Measurements from ENCODE around the gene COLGALT1.
A peak's percentile ranks its signal among the peaks of the same experiment; 100 is the strongest.
"Not testable (repeated sequence)": the region's sequence is repeated elsewhere in the genome, so short reads cannot be mapped to it uniquely, and the experiment has no call there.

COLGALT1 gene

DNA sequence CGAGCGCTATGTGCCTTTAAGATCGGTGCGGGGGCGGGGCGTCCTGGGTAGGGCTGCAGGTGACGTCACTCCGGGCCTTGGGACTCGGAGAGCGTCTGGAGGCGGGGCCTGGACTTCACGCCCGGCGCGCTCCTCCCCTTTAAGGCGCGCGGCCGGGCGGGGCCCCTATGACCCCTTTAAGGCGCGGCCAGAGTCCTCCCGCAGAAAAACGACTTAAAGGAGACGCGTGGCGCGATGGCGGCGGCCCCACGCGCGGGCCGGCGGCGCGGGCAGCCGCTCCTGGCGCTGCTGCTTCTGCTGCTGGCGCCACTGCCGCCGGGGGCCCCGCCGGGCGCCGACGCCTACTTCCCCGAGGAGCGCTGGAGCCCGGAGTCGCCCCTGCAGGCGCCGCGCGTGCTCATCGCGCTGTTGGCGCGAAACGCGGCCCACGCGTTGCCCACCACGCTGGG is at the start of gene COLGALT1:
Gene COLGALT1 (plus strand): TSS at position 170 of the 449 bp plus-strand sequence. CDS start 65 bp downstream, at position 235.
- peak; percentile 97 for DNase-seq

DNA sequence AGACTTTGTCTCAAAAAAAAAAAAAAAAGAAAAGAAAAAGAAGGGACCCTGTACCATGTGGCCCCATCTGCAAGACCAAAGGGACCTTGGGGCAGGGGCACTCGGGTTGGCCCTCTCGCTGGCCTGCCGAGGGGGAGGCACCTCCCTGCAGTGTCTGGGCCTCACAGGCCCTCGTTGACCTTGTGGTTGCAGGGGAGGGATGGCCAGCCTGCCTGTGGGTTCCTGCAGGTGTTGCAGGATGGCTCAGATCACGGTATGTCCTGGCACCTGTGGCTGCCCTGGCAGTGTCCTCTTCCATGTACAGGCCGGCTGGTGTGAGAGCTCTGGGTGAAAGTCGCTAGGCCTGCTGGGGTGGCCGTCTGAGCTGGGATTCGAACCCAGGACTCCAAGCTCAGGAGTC is 48.7 kb upstream of the COLGALT1 start:
- no peak for DNase-seq

DNA sequence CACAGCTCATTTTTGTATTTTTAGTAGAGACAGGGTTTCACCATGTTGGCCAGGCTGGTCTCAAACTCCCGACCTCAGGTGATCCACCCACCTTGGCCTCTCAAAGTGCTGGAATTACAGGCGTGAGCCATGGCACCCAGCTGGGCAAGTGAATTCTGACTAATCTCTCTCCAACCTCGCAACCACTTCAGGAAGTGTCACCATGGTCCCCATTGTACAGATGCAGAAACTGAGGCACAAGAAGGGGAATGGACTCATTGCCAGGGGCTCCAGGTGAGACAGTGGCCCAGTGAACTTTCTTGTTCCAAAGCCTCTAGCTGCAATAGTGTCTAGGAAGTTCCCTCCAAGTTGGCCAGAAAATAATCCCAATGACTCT is 46.9 kb upstream of the COLGALT1 start:
- DNase-seq = not testable (repeated sequence)

DNA sequence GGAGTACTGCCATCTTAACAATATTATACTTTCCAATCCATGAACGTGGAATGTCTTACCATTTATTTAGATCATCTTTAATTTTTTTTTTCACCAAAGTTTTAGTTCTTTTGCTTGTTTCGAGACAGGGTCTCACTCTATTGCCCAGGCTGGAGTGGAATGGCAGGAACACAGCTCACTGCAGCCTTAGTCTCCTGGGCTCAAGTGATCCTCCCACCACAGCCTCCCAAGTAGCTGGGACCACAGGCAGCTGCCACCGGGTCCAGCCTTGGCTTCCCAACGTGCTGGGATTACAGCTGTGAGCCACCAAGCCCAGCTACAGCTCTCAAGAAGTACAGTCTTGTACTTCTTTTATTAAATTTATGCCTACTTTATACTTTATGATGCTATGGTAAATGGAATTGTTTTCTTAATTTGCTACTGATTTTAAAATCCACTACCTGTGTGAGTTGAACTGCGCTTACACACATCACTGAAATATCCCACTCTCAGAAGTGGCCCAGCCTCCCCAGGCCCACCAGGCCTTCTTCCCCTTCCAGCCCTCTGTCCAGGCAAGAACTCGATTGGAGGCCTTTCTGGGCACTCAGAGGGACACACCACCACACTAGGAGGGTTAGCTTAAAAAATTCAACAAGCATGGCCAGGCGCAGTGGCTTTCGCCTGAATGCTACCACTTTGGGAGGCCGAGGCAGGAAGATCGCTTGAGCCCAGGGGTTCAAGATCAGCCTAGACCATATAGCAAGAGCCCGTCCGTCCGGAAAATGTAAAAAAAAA is 45.0 kb upstream of the COLGALT1 start:
- DNase-seq = no peak

DNA sequence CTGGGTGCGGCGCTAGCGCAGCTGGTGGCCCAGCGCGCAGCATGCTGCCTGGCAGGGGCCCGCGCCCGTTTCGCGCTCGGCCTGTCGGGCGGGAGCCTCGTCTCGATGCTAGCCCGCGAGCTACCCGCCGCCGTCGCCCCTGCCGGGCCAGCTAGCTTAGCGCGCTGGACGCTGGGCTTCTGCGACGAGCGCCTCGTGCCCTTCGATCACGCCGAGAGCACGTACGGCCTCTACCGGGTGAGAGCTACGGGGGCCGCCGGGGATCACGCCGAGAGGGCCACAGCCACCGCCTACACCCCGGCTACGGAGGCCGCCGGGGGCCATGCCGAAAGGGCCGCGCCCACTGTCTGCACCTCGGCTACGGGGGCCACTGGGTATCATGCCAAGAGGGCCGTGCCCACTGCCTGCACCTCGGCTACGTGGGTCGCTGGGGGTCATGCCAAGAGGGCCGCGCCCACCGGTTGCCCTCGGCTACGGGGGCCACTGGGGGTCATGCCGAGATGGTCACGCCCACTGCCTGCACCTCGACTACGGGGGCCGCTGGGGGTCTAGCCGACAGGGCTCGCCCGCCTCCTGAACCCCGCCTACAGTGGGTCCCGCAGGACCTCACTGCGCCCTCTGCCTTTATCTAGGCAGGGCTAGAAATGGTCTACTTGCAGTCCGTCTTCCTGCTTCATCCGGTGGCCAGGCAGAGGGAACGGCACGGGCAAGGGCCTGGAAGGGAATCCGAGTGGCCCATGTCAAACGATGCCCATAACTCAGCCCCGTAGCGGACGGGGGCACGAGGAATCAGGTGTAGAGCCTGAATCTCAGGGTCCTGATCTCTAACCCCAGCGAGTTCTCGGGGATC is 43.5 kb upstream of the COLGALT1 start:
- peak; percentile 89 for DNase-seq

DNA sequence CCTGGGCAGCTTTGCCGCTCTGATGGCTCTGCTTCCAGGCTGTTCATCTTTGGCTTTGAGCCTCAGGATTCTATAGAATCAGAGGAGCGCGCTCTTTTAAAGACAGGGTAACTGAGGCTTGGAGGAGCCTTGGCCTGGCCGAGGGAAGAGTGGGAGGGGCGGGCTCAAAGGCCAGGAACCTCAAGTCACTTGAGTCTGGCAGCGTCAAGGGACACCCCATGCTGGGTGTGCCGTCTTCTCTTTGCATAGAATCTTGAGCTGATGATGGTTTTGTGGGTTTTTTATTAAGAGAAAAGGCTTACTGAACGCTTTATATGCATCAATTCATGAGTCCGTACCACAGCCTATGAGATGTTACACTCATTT is 42.9 kb upstream of the COLGALT1 start:
- no peak for DNase-seq

DNA sequence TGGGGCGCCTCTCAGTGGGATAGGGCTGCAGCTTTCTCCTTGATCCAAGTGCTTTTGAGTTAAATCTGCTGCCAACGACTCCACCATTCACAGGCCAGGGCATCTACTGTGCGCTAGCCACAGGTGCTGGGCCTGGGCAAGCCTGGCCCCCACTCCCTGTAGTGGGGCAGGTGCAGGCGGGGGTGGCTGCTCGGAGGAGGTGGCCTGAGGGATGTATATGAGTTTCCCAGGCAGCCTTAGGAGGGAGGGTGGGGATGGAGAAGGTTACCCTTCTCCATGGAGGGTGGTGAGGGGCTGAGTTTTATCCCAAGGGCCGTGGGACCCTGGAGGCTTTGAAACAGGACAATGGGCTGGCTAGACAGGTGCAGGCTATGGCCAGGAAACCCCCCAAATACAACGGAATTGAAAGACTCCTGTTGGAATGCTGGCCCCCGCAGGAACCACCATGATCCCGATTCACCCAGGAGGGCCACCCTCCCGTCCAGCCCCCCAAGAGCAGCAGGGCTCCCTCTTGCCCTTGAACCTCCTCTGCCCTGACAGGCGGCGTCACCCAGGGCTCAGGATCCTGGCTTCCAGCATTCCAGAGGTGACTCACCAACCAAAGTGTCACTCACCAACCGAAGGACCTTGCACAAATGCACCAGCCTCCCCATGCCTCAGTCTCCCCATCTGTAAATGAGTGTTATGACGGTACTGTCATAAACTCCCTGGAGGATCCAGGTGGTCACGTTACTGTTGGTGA is 39.9 kb upstream of the COLGALT1 start:
- no peak for DNase-seq

DNA sequence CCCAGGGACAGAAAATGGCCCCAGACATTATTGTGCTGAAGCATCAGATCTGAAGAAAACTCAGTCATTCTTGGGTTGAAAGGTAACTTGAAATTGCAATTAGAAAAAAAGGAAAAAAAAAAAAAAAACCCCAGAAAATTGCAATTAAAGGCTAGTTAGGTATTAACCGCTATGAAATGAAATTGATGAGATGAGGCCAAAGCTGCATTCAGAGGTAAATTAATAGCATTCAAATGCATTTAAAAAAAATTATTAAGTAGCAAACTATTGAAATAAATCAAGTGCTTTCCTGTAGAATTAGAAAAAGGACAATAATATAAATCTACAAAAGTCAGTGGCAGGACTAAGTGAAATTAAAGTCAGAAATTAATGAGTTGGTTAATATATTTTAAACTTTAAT is 37.6 kb upstream of the COLGALT1 start:
- no peak for DNase-seq

DNA sequence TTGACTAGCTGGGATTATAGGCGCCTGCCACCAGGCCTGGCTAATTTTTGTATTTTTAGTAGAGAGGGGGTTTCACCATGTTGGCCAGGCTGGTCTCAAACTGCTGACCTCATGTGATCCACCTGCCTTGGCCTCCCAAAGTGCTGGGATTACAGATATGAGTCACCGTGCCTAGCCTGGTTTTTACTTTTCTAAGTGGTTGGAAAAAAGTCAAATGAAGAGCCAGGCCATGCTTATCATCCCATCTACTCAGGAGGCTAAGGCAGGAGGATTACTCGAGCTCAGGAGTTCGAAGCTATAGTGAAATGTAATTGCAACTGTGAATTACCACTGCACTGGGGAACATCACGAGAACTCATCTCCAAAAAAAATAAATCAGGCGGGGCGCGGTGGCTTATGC is 36.8 kb upstream of the COLGALT1 start:
- DNase-seq = not testable (repeated sequence)

DNA sequence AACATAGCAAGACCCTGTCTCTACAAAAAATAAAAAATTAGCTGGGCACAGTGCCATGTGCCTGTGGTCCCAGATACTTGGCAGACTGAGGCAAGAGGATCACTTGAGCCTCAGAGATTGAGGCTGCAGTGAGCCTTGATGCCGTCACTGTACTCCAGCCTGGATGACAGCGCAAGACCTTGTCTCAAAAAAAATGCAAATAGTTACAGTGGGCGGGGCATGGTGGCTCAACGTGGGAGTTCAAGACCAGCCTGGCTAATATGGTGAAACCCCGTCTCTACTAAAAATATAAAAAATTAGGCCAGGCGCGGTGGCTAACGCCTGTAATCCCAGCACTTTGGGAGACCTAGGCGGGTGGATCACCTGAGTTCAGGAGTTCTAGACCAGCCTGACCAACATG is 35.5 kb upstream of the COLGALT1 start:
- no peak for DNase-seq

DNA sequence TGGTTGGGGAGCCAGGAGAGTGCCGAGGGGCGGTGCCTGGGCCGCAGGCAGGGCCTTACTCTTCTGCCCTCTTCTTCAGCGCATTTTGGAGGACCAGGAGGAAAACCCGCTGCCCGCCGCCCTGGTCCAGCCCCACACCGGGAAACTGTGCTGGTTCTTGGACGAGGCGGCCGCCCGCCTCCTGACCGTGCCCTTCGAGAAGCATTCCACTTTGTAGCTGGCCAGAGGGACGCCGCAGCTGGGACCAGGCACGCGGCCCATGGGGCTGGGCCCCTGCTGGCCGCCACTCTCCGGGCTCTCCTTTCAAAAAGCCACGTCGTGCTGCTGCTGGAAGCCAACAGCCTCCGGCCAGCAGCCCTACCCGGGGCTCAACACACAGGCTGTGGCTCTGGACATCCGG is 34.6 kb upstream of the COLGALT1 start:
- DNase-seq = no peak

DNA sequence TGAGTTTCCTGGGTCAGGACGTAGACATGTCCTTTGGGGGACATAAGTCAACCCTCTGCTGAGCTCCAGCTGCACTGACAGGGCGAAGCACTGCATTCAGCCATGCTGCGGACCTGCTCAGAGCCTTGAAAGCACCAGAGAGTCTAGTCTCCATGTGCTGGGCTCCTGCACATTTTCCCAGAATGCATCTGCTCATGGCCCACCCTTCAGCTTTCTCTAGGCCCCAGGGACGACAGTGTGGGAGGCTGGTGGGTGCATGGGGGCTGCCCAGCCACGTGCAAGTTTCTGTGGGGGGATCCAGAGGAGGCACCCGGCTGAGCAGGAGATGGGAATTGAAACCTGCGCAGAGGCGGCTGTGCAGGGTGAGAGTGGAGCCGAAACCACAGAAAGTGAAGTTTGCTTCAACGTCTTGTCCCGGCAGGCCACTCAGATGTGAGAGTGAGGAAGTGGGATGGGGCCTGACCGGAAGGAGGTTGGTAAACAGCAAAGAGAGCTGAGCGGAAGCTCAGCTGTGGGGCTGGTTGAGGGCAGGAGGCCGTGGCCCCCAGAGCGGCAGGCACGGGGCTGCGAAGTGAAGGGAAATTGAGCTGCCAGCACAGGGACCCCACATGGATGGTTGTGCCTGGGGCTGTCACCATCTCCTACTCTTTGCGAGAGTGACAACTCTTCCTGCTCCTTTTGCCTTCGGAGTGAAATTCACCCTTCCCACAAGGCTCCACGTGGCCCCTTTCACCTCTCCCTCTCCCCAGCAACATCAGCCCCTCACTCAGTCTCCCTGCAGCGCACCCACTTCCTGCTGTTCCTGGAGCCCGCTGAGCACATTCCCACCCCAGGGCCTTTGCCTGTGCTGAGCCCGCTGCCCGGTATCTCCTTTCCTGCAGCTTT is 32.2 kb upstream of the COLGALT1 start:
- peak; percentile 51 for DNase-seq

DNA sequence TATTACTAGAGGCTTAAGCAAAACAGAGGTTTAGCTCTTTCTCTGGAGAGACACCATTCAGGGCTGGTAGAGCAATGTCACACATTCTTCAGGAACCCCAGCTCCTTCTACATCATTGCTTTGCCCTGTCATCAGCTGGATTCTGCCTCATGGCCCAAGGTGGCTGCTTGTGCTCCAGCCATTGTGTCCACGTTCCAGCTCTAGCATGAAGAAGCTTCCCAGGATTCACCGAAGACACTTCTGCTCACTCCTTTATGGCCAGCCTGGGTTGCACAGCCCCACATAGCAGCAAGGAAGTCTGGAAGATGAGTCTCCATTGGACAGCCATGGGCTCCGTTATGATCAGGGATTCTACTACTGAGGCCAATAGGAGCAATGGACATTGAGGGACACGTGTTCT is 30.8 kb upstream of the COLGALT1 start:
- DNase-seq = no peak

DNA sequence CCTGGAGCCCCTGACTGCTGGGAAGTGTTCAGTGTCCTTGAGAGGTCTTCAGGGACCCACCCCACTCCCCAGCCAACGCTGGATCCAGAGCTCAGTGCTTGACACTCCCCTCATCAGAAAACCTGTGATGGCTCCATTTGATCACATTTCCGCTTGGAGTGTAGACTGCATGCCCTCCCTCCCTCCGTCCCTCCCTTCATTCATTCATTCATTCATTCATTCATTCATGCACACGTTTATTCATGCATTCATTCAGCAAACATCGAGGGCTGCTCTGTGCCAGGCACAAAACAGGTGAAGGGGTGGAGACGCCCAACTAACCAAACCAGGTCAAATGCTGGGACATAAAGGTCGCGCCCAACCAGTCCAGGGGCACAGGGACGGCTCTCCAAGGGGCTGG is 30.3 kb upstream of the COLGALT1 start:
- DNase-seq = no peak

DNA sequence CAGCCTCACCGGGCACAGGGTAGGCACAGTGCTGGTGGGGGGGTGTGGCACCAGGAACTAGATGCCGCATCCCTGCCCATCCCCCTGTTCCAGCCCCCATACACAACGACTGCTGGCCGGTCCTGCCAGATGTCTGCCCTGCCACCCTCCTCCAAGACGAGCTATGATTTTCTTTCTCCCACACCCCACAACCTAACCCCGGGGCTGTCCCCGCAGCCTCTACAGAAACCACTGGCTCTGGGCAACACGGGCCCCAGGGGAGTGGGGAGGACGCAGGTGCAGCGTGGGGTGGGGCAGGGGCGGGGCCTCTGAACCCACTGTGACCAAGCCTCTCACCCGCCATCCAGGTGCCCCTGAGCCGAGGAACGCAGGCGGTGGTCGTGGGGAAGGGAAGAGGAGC is 28.5 kb upstream of the COLGALT1 start:
- no peak for DNase-seq

DNA sequence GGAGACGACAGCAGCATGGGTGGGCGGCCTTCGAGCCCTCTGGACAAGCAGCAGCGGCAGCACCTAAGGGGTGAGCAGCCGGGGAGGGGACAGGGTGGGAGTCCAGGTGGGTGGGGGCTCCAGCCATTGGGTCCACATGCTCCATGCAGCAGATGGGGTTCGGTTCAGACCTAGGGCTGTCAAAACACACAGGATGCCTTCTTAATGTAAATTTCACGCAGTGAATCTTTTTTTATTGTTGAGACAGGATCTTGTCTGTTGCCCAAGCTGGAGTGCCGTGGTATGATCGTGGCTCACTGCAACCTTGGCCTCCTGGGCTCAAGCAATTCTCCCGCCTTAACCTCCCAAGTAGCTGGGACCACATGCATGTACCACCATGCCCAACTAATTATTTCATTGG is 28.1 kb upstream of the COLGALT1 start:
- DNase-seq = no peak

DNA sequence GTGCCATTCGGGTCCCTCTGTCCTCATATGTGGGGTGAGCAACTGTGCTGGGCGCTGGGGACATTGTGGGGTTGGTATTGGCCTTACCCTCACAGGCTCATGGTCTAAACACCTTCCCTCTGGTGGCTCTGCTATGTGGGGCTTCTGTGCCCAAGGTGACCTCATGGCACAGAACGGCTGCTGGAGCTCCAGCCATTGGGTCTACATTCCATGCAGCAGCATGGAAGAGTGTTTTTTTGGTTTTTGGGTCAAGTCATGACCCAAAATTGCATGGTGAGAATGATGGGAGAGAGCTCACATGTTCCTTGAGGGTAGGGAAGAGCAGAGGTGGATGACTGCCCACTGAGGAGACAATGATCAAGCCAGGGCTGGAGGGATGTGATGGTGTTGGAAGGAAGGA is 26.8 kb upstream of the COLGALT1 start:
- no peak for DNase-seq

DNA sequence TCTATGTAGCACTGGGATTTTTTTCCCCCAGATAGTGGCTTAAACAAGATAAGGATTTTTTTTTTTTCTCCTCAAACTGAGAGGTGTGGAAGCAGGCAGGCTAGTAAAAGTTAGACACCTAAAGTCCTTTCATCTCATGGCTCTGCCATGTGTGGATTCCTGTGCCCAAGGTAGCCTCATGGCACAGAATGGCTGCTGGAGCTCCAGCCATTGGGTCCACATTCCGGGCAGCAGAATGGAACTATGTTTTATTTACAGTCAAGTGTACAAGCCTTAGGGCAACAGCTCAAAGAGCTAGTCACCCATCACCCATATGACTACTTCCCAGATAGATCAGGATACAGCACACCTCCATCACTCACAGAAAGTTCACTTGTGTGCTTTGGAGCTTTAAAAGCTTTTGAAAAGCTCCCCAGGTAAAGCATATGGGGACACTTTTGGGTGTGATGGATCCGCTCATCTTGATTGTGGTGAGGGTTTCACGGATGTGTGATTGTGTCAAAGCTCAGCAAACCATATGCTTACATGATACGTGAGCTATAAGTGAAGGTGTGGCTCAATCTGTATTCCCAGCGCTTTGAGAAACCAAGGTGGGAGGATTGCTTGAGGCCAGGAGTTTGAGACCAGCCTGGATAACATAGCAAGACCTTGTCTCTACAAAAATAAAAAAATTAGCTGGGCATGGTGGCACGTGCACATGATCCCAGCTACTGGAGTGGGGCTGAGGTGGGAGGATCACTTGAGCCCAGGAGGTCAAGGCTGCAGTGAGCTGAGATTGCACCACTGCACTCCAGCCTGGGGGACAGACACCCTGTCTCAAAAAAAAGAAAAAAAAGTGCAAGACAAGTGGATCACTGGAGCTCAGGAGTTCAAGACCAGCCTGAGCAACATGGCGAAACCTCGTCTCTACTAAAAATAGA is 25.9 kb upstream of the COLGALT1 start:
- DNase-seq = no peak

DNA sequence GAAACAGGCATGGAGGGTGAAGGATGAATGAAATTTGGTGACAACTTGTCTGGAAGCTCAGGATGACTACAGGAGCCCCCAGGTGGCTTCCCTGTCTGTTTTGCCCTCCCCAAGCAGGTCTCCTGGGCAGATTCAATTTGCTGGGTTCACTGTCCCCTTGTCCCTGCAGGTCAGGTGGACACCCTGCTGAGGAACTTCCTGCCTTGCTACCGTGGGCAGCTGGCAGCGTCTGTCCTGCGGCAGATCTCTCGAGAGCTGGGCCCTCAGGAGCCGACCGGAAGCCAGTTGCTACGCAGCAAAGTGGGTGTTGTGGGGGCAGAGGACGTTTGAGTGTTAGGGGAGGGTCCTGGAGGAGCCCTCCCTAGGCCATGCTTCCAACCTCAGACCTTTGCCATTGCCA is 24.9 kb upstream of the COLGALT1 start:
- no peak for DNase-seq

DNA sequence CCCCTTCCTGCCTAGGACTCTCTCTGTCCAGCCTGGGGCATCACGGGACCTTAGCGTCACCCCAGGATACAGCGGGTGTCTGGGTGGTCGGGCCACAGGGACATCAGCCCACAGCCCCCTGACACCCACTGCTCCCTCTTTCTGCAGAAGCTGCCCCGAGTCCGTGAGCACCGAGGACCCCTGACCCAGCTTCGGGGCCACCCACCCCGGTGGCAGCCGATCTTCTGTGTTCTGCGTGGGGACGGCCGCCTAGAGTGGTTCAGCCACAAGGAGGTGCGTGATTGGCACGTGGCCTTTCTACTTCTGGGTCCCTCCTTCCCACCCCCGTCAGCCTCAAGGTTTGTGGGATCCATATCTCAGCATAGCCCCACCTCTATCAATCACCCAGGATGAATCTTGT is 23.3 kb upstream of the COLGALT1 start:
- DNase-seq = no peak

DNA sequence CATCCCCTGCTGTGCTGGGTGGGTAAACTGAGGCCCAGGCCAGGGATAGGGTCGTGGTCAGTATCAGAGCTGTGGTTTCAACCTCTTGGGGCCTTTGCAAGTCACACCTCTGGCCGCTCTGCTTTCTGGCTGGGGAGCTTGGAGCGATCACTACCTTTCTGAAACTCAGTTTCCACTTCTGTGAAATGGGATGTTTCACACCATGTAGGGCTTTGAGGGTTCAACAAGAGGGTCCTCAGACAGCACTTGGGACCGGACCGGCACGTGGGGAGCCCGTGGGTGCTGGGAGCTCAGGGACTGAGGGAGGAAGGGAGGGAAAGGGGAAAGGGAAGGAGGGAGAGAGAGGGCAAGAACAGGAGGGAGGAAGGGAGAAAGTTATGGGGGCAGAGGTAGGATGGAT is 22.9 kb upstream of the COLGALT1 start:
- DNase-seq = no peak
